ENCODE results near the gene OCA2. TPM values are rescaled to one million over a fixed set of nuclear protein-coding genes. Genes with fewer than 3 reads are reported as not detected.

Gene OCA2
- total RNA-seq, result not detected in 2 replicates

DNA sequence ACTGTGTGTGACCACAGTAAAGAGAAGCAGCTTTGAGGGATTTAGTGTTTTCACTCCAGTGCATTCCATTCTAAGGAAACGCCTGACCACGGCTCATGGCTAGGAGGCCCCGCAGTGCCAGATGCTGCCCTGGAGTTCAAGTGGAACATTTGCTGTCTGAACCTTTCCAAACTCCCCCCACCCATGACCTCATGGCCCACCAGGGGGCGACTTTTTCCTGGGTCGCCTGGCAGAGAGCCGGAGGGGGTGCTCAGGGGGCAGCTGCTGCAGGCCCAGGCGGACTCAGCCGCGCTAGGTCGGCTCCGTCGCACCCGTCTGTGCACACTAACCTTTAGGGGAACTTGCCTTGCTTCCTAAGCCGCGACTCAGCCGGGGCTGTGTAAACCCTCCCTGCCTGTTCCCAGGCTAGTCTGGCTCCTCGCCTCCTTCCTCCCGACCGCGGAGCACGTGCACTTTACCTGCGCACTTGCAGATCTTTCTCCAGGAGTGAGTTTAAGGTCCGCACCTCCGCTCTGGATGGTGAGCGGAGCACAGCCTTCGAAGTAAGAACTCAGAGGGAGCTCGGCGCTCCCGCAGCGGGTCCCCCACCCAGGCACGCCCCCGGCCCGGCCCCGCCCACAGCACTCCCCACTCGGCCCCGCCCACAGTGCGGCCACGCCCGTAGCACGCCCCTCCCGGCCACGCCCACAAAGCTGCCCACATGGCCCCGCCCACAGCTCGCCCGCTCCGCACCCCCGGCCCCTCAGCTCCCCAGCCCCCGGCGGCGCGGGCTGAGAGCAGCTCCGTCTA is at the start of gene OCA2:
Gene OCA2 (minus strand): TSS at position 550 of the 789 bp plus-strand sequence. CDS start 17,441 bp downstream, outside the sequence.

Other genes starting within 250 kb of the OCA2 start
- 44.9 and 57.7 TPM in 2 replicates for gene HERC2, start 222.9 kb upstream of the OCA2 start, total RNA-seq